ENCODE measurements around the gene CELA2B.
A peak's percentile ranks its signal among the peaks of the same experiment; 100 is the strongest.
"Not testable (repeated sequence)": the region's sequence is repeated elsewhere in the genome, so short reads cannot be mapped to it uniquely, and the experiment has no call there.

Gene CELA2B

DNA sequence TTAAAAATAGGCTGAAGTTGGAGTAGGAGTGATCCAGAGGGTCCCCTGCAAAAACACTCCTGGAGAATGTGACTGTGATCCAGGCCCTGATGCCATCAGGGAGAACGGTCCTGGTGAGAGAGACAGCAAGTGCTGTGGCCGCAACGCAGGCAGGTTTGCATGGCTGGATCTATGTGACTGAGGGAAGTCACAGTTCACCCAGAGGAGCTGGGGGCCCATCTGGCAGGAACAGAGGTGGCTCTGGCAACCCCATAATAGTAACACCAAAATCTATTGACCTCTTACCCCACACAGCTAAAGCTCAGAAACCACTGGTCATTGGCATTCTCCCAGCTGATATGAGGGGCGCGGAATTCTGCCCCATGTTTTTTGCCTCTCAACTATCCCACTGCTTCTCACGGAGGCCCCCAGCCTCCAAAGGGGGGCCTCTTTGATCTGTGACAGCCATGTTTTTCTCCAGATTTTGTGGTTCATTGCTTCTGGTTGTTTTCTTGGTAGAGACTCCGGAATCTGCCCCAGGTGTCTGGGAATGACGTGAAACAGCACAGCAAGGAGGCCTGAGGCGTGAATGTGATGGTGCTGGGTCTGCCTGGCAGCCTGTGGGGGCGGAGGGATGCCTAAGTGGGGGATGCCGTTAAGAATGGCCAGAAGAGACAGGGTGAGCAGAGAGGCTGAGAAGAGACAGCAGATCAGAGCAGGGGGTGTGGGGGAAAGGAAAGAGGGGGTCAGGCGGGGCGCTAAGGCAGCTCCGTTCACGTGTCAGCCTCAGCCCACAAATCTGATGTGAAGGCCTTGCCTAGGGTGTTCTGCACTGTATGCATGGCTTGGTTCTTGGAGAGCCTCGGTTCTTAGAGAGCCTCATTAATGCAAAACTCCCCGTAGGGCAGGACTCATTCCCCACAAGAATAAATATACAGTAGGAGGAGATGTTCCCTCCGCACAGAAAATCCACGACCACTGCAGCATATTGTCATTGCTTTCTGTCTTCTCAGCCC, 24.6 kb downstream of the CELA2B start:
- DNase-seq (ENCODE audit: low read depth, low spot score), result peak; percentile 46

DNA sequence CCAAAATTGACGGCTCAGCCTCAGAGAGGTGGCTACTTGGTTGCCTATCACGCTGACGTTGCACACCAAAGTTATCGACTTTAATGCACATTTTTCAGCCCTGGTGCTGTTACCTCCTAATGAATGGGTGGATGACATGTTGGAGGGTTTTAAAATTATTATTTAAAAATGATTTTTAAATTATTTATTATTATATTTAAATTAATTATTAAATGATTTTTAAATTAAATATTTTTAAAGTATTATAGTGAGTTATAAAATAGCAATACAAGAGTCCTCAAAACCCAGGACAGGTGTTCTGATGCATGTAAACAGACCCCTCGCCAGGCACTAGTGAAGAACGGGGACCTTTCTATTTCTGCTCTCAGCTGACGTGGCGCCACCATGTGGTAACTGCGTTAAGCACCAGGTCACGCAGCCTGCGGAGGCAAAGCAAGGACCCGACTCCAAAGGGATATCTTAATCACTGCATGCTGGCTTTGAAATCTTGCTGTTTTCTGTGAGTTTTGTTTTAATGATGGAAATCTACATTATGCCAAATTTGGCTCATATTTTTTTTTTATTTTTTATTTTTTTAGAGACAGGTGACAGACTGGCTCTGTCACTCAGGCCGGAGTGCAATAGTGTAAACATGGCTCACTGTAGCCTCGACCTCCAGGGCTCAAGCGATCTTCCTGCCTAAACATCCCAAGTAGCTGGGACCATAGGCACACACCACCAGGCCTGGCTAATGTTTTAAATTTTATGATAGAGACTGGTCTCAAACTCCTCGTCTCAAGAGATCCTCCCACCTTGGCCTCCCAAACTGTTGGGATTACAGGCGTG, 25.5 kb downstream of the CELA2B start:
- DNase-seq (ENCODE audit: low read depth, low spot score), result peak; percentile 65

DNA sequence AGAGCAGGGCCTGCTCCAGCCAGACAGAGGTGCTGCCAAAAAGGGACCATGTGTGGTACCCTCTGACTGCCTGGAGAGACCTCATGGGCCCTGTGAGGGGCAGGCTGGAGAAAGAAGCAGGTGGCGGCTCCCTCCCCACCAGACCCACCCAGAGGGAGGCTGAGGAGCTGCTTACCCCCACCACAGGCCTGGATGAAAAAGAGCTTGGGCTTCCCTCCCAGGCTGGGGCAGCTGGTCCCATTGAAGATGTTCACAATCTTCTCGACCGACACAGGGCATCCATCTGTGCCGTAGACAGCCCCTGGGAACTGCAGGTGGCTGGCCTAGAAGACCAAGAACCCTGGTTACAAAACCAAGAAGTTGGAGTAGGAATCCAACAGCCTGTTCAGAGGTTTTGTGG, 28.5 kb downstream of the CELA2B start:
- no peak for DNase-seq (ENCODE audit: low read depth, low spot score)

GRCh38 chr1:15506831-15507230, 30.9 kb downstream of the CELA2B start:
- no peak for DNase-seq (ENCODE audit: low read depth, low spot score)

GRCh38 chr1:15507278-15507677, 31.4 kb downstream of the CELA2B start:
- DNase-seq (ENCODE audit: low read depth, low spot score), result no peak

DNA sequence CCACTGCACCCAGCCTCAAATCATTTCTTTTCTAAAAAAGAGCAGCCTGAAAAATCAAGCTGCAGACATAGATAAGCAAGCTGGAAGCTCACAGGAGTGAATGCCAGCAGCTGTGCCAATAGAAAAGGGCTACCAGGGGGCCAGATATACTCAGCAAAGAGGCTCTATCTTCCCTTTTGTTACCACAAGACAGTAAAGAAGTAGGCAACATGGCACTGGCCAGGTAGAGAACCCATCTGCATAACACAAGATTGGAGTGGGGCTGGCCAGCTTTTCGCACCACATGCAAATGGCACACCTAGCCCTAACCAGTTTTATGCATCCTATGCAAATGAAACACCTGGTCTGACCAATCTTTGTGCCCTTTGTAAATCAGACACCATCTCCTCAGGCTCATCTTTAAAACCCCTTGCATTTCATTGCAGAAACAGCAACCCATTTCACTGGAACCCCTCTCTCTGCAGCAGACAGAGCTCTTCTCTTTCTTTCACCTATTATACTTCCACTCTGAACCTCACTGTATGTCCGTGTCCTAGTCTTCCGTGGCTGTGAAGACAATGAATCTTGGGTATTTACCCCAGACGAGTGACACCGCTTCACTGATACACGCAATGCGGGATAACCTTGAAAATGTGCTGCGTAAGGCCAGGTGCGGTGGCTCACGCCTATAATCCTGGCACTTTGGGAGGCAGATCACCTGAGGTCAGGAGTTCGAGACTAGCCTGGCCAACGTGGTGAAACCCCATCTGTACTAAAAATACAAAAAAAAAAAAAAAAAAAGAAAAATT, 33.0 kb downstream of the CELA2B start:
- DNase-seq (ENCODE audit: low read depth, low spot score), result peak; percentile 74

DNA sequence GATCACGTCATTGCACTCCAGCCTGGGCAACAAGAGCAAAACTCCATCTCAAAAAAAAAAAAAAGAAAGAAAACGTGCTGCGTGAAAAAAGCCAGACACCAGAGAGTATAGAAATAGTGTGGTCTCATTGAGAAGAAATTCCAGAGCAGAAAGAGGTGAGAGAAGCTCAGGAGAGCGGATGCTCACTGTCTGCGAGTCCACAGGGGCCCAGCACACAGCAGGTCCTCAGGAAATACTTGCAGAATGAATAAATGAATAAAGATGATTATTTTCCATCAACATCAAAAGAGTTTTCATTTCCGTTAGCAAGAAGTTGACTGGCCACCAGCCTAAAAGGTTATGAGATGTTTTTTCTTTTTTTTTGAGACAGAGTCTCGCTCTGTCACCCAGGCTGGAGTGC, 33.7 kb downstream of the CELA2B start:
- no peak for DNase-seq (ENCODE audit: low read depth, low spot score)

GRCh38 chr1:15510611-15511405, 34.9 kb downstream of the CELA2B start:
- no peak for DNase-seq (ENCODE audit: low read depth, low spot score)

- DNase-seq (ENCODE audit: low read depth, low spot score), result no peak
Observed at GRCh38 chr1:15513192-15513591, 37.3 kb downstream of the CELA2B start.

GRCh38 chr1:15513919-15514318, 38.0 kb downstream of the CELA2B start:
- no peak for DNase-seq (ENCODE audit: low read depth, low spot score)

- DNase-seq (ENCODE audit: low read depth, low spot score), result not testable (repeated sequence)
Observed at GRCh38 chr1:15514557-15514956, 38.7 kb downstream of the CELA2B start.

GRCh38 chr1:15515022-15515663, 39.2 kb downstream of the CELA2B start:
- no peak for DNase-seq (ENCODE audit: low read depth, low spot score)

DNA sequence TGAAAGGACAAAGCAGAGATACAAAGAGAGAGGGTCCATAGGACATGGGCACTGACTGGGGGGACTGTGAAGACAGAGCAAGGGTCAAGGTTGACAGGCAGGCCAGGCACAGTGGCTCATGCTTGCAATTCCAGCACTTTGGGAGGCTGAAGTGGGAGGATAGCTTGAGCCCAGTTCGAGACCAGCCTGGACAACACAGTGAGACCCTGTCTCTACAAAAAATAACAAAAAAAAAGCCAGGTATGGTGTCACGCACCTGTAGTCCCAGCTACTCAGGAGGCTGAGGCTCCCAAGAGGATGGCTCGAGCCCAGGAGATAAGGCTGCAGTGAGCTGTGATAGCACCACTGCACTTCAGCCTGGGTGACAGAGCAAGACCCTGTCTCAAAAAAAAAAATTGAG, 43.7 kb downstream of the CELA2B start:
- DNase-seq (ENCODE audit: low read depth, low spot score), result no peak

GRCh38 chr1:15521206-15521906, 45.5 kb downstream of the CELA2B start:
- DNase-seq (ENCODE audit: low read depth, low spot score), result not testable (repeated sequence)

DNA sequence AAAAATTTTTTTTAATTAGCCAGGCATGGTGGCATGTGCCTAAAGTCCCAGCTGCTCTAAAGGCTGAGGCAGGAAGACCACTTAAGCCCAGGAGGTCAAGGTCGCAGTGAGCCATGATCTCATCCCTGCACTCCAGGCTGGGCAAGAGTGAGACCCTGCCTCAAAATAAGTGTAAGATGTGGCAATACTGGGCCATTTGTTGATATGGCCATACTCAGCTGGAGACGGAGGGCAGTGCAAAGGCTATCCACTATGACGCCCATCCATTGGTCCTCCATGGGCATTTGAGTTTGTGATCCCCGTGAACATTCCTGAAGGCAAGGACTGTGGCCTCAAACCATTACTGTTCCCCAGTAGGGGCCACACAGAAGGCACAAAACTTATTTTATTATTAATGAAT, 46.6 kb downstream of the CELA2B start:
- no peak for DNase-seq (ENCODE audit: low read depth, low spot score)

DNA sequence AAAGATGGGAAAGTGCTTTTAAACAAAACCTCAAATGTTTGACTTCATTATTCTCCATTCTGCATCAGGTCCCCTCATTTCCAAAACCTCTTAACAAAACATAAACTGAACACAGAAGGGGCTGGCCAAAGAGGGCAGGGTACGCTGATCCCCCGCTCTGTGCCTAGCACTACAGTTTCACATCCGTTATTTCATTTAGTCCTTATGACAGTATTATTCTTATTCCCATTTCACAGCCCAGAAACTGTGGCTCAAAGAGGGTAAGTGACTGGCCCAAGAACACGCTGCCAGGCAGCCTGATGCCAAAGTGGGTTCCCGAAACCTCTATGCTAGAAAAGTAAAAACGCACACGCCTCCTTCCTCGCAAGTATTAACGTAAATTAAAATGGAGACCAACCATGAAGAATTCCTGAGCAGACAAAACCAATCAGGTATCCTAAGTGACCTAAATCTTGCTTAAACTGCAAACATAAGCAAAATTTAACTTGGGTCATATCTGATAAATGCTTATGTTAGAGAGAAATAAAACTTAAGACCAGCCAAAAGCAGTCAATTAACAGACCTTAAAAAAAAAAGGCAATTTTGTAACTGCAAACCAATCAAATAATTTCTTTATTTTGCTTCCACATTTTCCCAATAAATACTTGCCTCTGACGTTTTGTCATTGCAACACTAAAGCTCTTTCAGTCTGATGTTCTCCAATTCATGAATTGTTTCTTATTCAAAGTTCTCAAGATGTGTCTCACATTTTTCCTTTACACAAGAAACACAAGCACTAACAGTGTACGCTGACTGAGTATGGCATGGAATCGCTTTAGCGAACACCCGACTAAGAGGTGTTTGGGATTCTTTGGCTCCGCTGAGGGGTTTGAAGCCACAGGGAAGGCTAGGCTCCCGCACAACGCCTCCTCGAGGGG, 47.5 kb downstream of the CELA2B start:
- no peak for DNase-seq (ENCODE audit: low read depth, low spot score)

- DNase-seq (ENCODE audit: low read depth, low spot score), result no peak
Observed at GRCh38 chr1:15524021-15524282, 48.0 kb downstream of the CELA2B start, which contains the start of gene CASP9. Gene CASP9 (minus strand): TSS chr1:15524215. CDS start chr1:15524200, 15 bp downstream.

DNA sequence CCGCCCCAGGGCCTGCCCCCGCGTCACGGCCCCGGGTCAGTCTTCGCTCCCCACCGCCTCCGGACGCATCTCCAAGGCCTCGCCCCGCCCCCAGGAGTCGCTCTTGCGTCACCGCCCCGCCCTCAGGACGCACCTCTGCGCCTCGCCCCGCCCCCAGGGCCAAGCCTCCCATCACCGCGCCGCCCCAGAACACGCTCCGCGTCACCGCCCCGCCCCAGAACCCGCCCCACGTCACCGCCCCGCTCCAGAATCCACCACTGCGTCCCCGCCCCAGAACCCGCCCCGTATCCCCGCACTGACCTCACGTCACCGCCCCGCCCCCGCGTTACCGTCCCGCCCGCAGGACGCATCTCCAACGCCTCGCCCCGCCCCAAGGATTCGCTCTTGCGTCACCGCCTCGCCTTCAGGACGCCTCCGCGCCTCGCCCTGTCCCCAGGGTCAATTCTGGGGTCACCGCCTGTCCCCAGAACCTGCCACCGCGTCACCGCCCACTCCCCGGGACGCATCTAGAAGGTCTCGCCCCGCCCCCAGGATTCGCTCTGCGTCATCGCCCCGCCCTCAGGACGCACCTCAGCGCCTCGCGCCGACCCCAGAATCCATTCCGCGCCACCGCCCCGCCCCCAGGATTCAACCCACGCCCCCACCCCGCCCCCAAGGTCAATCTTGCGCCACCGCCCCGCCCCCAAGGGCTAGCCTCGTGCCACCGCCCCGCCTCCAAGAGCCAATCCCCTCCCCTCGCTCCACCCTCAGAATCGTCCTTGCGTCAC, 48.6 kb downstream of the CELA2B start:
- peak; percentile 95 for DNase-seq (ENCODE audit: low read depth, low spot score)
